NK-92 treated with Interleukin-12 subunit alpha and Interleukin-12 subunit beta, amount 100 ng/mL, for 24 hours (cell line): Measurements from ENCODE around the gene NRARP.

Source experiments
- DNase-seq: peaks from one replicate; lab custom pipeline; 2025; lab: John Stamatoyannopoulos, UW

NRARP gene

GRCh38 chr9:137321726-137322361 is 19.8 kb upstream of the NRARP start:
- no peak for DNase-seq

GRCh38 chr9:137320555-137321384 is 18.7 kb upstream of the NRARP start:
- DNase-seq = no peak

- no peak for DNase-seq
Measured at GRCh38 chr9:137319739-137320551, 17.9 kb upstream of the NRARP start.

- DNase-seq = no peak
Measured at GRCh38 chr9:137319011-137319738, 17.1 kb upstream of the NRARP start.

- no peak for DNase-seq
Measured at GRCh38 chr9:137318602-137319001, 16.5 kb upstream of the NRARP start.

GRCh38 chr9:137317718-137318511 is 15.8 kb upstream of the NRARP start:
- no peak for DNase-seq

GRCh38 chr9:137317021-137317717 is 15.1 kb upstream of the NRARP start:
- DNase-seq = no peak

GRCh38 chr9:137316012-137316981 is 14.2 kb upstream of the NRARP start:
- DNase-seq = no peak

GRCh38 chr9:137315581-137316011 is 13.5 kb upstream of the NRARP start:
- DNase-seq = no peak

- DNase-seq = no peak
Measured at GRCh38 chr9:137314561-137315560, 12.8 kb upstream of the NRARP start.

GRCh38 chr9:137313956-137314560 is 12.0 kb upstream of the NRARP start:
- DNase-seq = no peak

- DNase-seq = no peak
Measured at GRCh38 chr9:137313326-137313936, 11.4 kb upstream of the NRARP start.

GRCh38 chr9:137312852-137313325 is 10.8 kb upstream of the NRARP start:
- no peak for DNase-seq

- DNase-seq = no peak
Measured at GRCh38 chr9:137311986-137312851, 10.1 kb upstream of the NRARP start.

GRCh38 chr9:137311171-137311985 is 9.3 kb upstream of the NRARP start:
- DNase-seq = no peak
